ENCODE measurements around the gene SLIT3.

GRCh38 chr5:169181814-169182213 lies 119.1 kb downstream of the SLIT3 start:
- TF ChIP-seq CTCF (IDR thresholded peaks at IDR 0.05): no peak
- TF ChIP-seq POLR2AphosphoS5 (IDR thresholded peaks at IDR 0.05): no peak

All from stomach (tissue), 4 donors.